Stimulated activated CD8-positive, alpha-beta memory T cell treated with anti-CD3 and anti-CD28 coated beads, Interleukin-4, amount 100 ng/mL, for 1 hour (primary cell): Measurements from ENCODE around the gene TXNDC2.

Experiments
- DNase-seq, 2 donors: peaks; one replicate each; pipeline ENCODE4 v3.0.0-alpha.2; 2020; ENCODE audit warnings: low read depth in 2 of 2, low spot score in 1 of 2

The TXNDC2 gene

DNA sequence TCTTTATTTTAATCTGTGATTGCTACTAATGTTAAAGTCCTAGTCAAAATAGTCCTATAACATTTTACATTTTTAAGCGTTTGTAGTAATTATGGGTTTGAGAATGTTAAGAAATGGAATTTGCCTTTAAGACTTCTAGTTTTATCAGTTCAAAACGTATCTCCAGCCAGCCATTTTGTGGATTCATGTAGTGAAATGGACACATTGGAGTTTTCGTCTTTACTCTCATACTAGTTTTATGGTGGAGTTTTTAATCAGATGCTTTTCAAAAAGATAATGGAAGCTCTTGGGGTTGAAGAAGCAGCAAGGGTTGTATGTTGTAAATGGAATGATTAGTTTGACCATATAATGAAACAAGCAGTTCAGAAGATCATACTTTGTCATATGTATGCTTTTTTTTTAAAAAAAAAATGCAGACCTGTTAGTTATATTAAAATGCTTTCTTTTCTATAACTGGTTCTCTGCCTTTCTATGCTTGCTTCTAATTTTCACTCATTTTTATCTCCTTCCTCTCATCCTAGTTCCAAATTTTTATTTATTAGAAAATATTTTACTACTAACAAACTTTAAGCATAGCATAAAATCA lies 44.6 kb downstream of the TXNDC2 start:
- DNase-seq = no peak

DNA sequence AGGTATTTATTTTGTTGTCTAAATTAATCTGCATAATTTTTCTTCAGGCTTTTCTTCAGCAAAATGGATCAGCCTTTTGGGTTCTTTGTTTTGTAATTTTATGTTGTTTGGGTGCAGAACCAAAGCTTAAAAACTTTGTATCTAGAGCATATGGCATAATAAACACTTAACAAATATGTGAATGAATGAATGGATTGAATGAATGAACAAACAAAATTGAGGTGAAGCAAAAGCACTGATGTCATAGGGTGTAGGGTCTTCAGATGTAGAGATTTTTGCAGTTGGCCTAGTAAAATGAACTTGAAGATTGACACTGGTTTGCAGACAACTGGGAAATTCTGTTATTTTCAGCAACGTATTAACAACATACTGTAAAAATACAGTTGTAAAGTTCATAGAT lies 45.4 kb downstream of the TXNDC2 start:
- no peak for DNase-seq

DNA sequence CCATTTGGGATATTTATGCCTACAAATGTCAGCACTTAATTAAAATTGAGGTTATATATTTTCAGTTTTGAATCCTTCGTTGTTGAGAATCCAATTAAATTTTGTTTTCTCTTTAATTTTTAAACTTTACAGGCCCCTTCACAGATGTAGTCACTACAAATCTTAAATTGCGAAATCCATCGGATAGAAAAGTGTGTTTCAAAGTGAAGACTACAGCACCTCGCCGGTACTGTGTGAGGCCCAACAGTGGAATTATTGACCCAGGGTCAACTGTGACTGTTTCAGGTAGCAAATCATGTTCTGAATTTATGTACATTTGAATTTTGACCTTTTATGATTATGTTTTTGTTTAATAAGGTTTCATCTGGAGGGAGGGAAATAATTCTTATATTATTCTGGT lies 45.9 kb downstream of the TXNDC2 start:
- no peak for DNase-seq

- no peak for DNase-seq
Observed at GRCh38 chr18:9933865-9934264, 48.1 kb downstream of the TXNDC2 start.

DNA sequence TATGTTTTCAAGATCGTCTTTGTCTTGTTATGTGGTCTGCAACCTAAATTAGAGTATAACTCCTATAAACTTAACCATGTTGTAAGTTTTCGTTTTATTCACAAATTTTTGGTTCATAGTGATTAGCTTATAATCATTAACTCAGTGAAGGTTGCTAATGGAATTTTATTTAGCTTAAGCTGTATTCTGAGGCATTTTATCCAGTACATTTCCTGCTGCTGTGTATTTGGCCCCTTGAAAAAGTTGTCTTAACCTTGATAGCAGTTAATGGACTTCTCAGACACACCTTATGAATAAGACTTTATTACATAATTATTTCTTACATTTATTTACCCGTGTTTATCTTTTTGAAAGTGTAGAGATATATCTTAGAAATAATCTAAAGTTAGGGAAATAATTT lies 48.5 kb downstream of the TXNDC2 start:
- no peak for DNase-seq
